Measurements from ENCODE around the gene NRXN3. TPM values are rescaled to one million over a fixed set of nuclear protein-coding genes. Genes with fewer than 3 reads are reported as not detected.

Gene NRXN3
- total and polyA plus RNA-seq, 2 donors (not counting 1 experiment from before 2014, with no cell fraction given) = 0.83 to 34.6 TPM

GRCh38 chr14:78975734-78976133 lies 805.6 kb downstream of the NRXN3 start:
- Histone ChIP-seq H3K9me3 (ENCODE audit: control insufficient read depth, insufficient read depth, low read depth, low read length) (no peaks in the 10 kb centered on the region), H2AFZ (ENCODE audit: low read length) (no peak overlapping the region), H3K4me1 (ENCODE audit: control insufficient read depth, extremely low read depth, insufficient read depth, low read length) (no peaks in the 10 kb centered on the region), H3K4me3 (replicated peaks in 1 of 4; ENCODE audit: control extremely low read depth in 1 of 4, insufficient read depth in 1 of 4, low read depth in 3 of 4, low read length in 4 of 4) (no peak overlapping the region), H3K36me3 (ENCODE audit: control insufficient read depth, insufficient read depth, low read length) (no peaks in the 10 kb centered on the region), H3K79me2 (ENCODE audit: control insufficient read depth, insufficient read depth, low read length) (no peaks in the 10 kb centered on the region), H4K20me1 (ENCODE audit: control insufficient read depth, extremely low read depth, insufficient read depth, low read length) (no peaks in the 10 kb centered on the region), H3K9ac (ENCODE audit: insufficient read depth, low read length) (no peak overlapping the region), H3K27ac (ENCODE audit: insufficient read depth, low read length) (no peak overlapping the region), H3K4me2 (ENCODE audit: extremely low read depth, insufficient read depth, low read length) (no peak overlapping the region), H3K27me3 (ENCODE audit: control insufficient read depth, insufficient read depth, low read length) (no peaks in the 10 kb centered on the region)
- TF ChIP-seq CTCF (conservative IDR thresholded peaks at IDR 0.05 in 1 of 2, IDR thresholded peaks at IDR 0.05 in 1 of 2; ENCODE audit: low read depth in 1 of 2, low read length in 2 of 2) = no peak
- TF ChIP-seq EZH2 (IDR thresholded peaks at IDR 0.05; ENCODE audit: low read length, missing control alignments) = no peak
- no peak for DNase-seq (ENCODE audit: low read depth in 2 of 2)

GRCh38 chr14:78978896-78979295 lies 808.7 kb downstream of the NRXN3 start:
- Histone ChIP-seq H3K4me3 (replicated peaks in 1 of 4; ENCODE audit: control extremely low read depth in 1 of 4, insufficient read depth in 1 of 4, low read depth in 3 of 4, low read length in 4 of 4) (no peak overlapping the region), H2AFZ (ENCODE audit: low read length) (no peak overlapping the region), H3K4me2 (ENCODE audit: extremely low read depth, insufficient read depth, low read length) (no peak overlapping the region), H3K9ac (ENCODE audit: insufficient read depth, low read length) (no peak overlapping the region), H3K4me1 (ENCODE audit: control insufficient read depth, extremely low read depth, insufficient read depth, low read length) (no peaks in the 10 kb centered on the region), H4K20me1 (ENCODE audit: control insufficient read depth, extremely low read depth, insufficient read depth, low read length) (no peaks in the 10 kb centered on the region), H3K27ac (ENCODE audit: insufficient read depth, low read length) (no peak overlapping the region), H3K79me2 (ENCODE audit: control insufficient read depth, insufficient read depth, low read length) (no peaks in the 10 kb centered on the region), H3K9me3 (ENCODE audit: control insufficient read depth, insufficient read depth, low read depth, low read length) (no peaks in the 10 kb centered on the region), H3K36me3 (ENCODE audit: control insufficient read depth, insufficient read depth, low read length) (no peaks in the 10 kb centered on the region), H3K27me3 (ENCODE audit: control insufficient read depth, insufficient read depth, low read length) (no peaks in the 10 kb centered on the region)
- no peak for DNase-seq (ENCODE audit: low read depth in 2 of 2)
- TF ChIP-seq CTCF (conservative IDR thresholded peaks at IDR 0.05 in 1 of 2, IDR thresholded peaks at IDR 0.05 in 1 of 2; ENCODE audit: low read depth in 1 of 2, low read length in 2 of 2) (no peak), EZH2 (IDR thresholded peaks at IDR 0.05; ENCODE audit: low read length, missing control alignments) (no peak)

GRCh38 chr14:78982551-78982950 lies 812.4 kb downstream of the NRXN3 start:
- H3K4me2 ChIP-seq (ENCODE audit: extremely low read depth, insufficient read depth, low read length) = no peak overlapping the region
- H3K9ac ChIP-seq (ENCODE audit: insufficient read depth, low read length) = no peak overlapping the region
- TF ChIP-seq EZH2 (IDR thresholded peaks at IDR 0.05; ENCODE audit: low read length, missing control alignments) (no peak), CTCF (conservative IDR thresholded peaks at IDR 0.05 in 1 of 2, IDR thresholded peaks at IDR 0.05 in 1 of 2; ENCODE audit: low read depth in 1 of 2, low read length in 2 of 2) (no peak)
- no peaks in the 10 kb centered on the region for H3K27me3 ChIP-seq (ENCODE audit: control insufficient read depth, insufficient read depth, low read length)
- H2AFZ ChIP-seq (ENCODE audit: low read length) = no peak overlapping the region
- no peaks in the 10 kb centered on the region for H3K36me3 ChIP-seq (ENCODE audit: control insufficient read depth, insufficient read depth, low read length)
- no peaks in the 10 kb centered on the region for H4K20me1 ChIP-seq (ENCODE audit: control insufficient read depth, extremely low read depth, insufficient read depth, low read length)
- peak; percentile 41 to 68 for DNase-seq (ENCODE audit: low read depth in 2 of 2)
- no peak overlapping the region for H3K4me3 ChIP-seq (replicated peaks in 1 of 4; ENCODE audit: control extremely low read depth in 1 of 4, insufficient read depth in 1 of 4, low read depth in 3 of 4, low read length in 4 of 4)
- no peaks in the 10 kb centered on the region for H3K9me3 ChIP-seq (ENCODE audit: control insufficient read depth, insufficient read depth, low read depth, low read length)
- H3K4me1 ChIP-seq (ENCODE audit: control insufficient read depth, extremely low read depth, insufficient read depth, low read length) = no peaks in the 10 kb centered on the region
- H3K27ac ChIP-seq (ENCODE audit: insufficient read depth, low read length) = no peak overlapping the region
- H3K79me2 ChIP-seq (ENCODE audit: control insufficient read depth, insufficient read depth, low read length) = no peaks in the 10 kb centered on the region

Measured in fibroblast of lung (primary cell).